Stomach (tissue), 9 donors: ENCODE data around the gene FNDC3B. TPM values are rescaled to one million over a fixed set of nuclear protein-coding genes. Genes with fewer than 3 reads are reported as not detected.
A peak's percentile ranks its signal among the peaks of the same experiment; 100 is the strongest.

Experiments
- DNase-seq, 2 donors: peaks; one replicate each; pipeline versions ENCODE4 v3.0.0 to v3.0.0-alpha.2; 2013 to 2019
- H3K27ac ChIP-seq, 5 donors: fragments of 200-600 bp in 4 of 5; sonication (generic) in 4 of 5; one replicate each; pipeline ENCODE4 v1.5.1; 2013 to 2019; ENCODE audit warnings: mild to moderate bottlenecking in 1 of 5, moderate library complexity in 1 of 5
- H3K27me3 ChIP-seq, 3 donors: fragments of 200-600 bp; sonication (generic); one replicate each; pipeline ENCODE4 v1.5.1; 2017 to 2019; ENCODE audit warnings: mixed run types in 1 of 3
- H3K36me3 ChIP-seq, 4 donors: fragments of 200-600 bp; sonication (generic); 1 replicate in 3 of 4; 2 replicates in 1 of 4; pipeline ENCODE4 v1.5.1; 2016 to 2019
- H3K4me1 ChIP-seq, 4 donors: fragments of 200-600 bp; sonication (generic); one replicate each; pipeline ENCODE4 v1.5.1; 2016 to 2019
- H3K4me3 ChIP-seq, 4 donors: fragments of 200-600 bp; sonication (generic) in 3 of 4; one replicate each; pipeline ENCODE4 v1.5.1; 2016 to 2019; ENCODE audit warnings: mild to moderate bottlenecking in 1 of 4
- H3K9me3 ChIP-seq, 4 donors: fragments of 200-600 bp; sonication (generic); one replicate each; pipeline ENCODE4 v1.5.1; 2016 to 2019
- EP300 ChIP-seq: sonication (generic); formaldehyde crosslinking; IDR thresholded peaks from one replicate; pipeline ENCODE4 v1.6.1; 2017; ENCODE audit warnings: antibody characterized with exemption
- POLR2A ChIP-seq, 4 donors: fragments of 450-650 bp; IDR thresholded peaks; one replicate each; pipeline ENCODE4 v1.6.1; 2016; ENCODE audit warnings: antibody characterized with exemption in 4 of 4, control low read depth in 2 of 4, mild to moderate bottlenecking in 1 of 4, moderate library complexity in 1 of 4
- POLR2AphosphoS5 ChIP-seq, 3 donors: sonication (generic); formaldehyde crosslinking; IDR thresholded peaks; one replicate each; pipeline ENCODE4 v1.6.1; 2016; ENCODE audit warnings: antibody characterized with exemption in 3 of 3
- WGBS, 5 donors: extraction: QIAGEN DNeasy Blood & Tissue Kit in 3 of 5; methylation state at CpG; one replicate each; pipeline versions ENCODE4 v1.1.5 to v1.1.7; 2013 to 2018; 5-methylcytosine and 5-hydroxymethylcytosine counted together
- intact Hi-C: fragments of 100-400 bp; cut with DNase I; formaldehyde crosslinking; loops from one replicate; pipeline ENCODE4 v1.15.1; 2023; ENCODE audit warnings: low total_unique reads
- polyA plus RNA-seq, 3 donors: library from polyadenylated mRNA; stranded (reverse); fragments of 200-250 nt; gene quantifications; one replicate each; pipeline ENCODE4 v1.2.3, GENCODE V29; 2013
- total RNA-seq, 5 donors: library from RNA; depleted of rRNA; stranded (reverse); fragments of >200 nt; gene quantifications; one replicate each; pipeline versions ENCODE4 v1.1.0 to v1.2.3, GENCODE V29; 2014 to 2016
- TF ChIP-seq, protein P1 (sequence below), 7 experiments: fragments of 450-650 bp in 4 of 7; fragments of 200-600 bp in 3 of 7; sonication (generic) in 3 of 7; IDR thresholded peaks; one replicate each; pipeline ENCODE4 v1.5.1; 2016 to 2019; ENCODE audit warnings: antibody characterized with exemption in 7 of 7, control low read depth in 2 of 7, mild to moderate bottlenecking in 1 of 7
- donor health status: healthy with polysubstance abuse.
- donor health status: Bipolar disorder and iron deficiency.
- donor health status: healthy.

FNDC3B gene
- total and polyA plus RNA-seq, 8 donors, result 6.0 to 229 (median 53.7) TPM

- Histone ChIP-seq H3K27ac (peak overlapping the region in 2 of 5 donors; percentile 57 to 64), H3K4me3 (no peak overlapping the region), H3K4me1 (peaks cover 11 to 82% (median 39%) of the 10 kb centered on the region in 4 donors), H3K27me3 (no peaks in the 10 kb centered on the region), H3K36me3 (peaks cover 0 to 5% (median 0%) of the 10 kb centered on the region in 4 donors), H3K9me3 (no peaks in the 10 kb centered on the region)
- intact Hi-C loops, result no loop called here
- no peak for DNase-seq
- WGBS, 5 donors, result 84 to 91% (median 88%) methylated on average over 8 of the region's 8 CpGs
- TF ChIP-seq POLR2A (IDR thresholded peaks at IDR 0.05), result no peak
Measured at GRCh38 chr3:172279974-172280373, 240.6 kb downstream of the FNDC3B start.

DNA sequence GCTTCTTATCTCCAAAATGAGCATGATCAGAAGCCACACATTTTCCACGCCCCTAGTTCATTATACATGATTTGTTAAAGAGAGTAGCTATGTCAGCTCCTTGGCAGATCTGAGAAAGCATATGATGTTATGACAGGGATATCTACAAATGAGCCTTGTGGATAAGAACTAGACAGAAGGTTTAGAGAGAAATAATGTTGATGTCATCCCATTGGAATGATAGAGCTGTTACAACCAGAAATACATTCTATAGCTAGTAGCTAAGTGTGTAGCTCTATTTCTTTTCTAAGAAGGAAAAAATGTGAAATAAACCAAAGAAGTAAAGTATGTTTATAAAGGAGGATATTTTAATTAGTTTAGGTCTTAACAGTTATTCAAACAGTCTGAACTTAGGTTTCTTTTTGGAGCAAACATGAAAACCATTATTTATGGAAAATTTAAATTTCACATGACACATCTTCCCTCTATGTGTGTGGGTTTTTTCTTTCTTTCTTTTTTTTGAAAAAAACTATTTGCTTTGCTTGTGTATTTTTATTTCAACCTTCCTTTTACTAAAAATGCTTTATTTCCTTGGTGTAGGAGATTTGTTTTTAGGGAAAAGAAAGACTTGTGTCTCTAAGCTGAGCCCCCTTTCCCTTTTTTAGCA, 241.2 kb downstream of the FNDC3B start:
- peak in 1 of 2 donors; percentile 76 for DNase-seq
- H3K9me3 ChIP-seq, result no peaks in the 10 kb centered on the region
- peak overlapping the region in 2 of 5 donors; percentile 57 to 64 for H3K27ac ChIP-seq
- WGBS, 5 donors, result 79 to 91% (median 85%) methylated on average over 1 of the region's 1 CpG
- no peak overlapping the region for H3K4me3 ChIP-seq
- H3K4me1 ChIP-seq, result peaks cover 11 to 78% (median 41%) of the 10 kb centered on the region in 4 donors
- H3K27me3 ChIP-seq, result no peaks in the 10 kb centered on the region
- H3K36me3 ChIP-seq, result peaks cover 0 to 5% (median 0%) of the 10 kb centered on the region in 4 donors
- intact Hi-C loops, result no loop called here
- no peak for TF ChIP-seq POLR2A (IDR thresholded peaks at IDR 0.05)
- TF ChIP-seq EP300, result no peak
- TF ChIP-seq POLR2AphosphoS5 (IDR thresholded peaks at IDR 0.05), result no peak
- TF ChIP-seq, protein P1, sequence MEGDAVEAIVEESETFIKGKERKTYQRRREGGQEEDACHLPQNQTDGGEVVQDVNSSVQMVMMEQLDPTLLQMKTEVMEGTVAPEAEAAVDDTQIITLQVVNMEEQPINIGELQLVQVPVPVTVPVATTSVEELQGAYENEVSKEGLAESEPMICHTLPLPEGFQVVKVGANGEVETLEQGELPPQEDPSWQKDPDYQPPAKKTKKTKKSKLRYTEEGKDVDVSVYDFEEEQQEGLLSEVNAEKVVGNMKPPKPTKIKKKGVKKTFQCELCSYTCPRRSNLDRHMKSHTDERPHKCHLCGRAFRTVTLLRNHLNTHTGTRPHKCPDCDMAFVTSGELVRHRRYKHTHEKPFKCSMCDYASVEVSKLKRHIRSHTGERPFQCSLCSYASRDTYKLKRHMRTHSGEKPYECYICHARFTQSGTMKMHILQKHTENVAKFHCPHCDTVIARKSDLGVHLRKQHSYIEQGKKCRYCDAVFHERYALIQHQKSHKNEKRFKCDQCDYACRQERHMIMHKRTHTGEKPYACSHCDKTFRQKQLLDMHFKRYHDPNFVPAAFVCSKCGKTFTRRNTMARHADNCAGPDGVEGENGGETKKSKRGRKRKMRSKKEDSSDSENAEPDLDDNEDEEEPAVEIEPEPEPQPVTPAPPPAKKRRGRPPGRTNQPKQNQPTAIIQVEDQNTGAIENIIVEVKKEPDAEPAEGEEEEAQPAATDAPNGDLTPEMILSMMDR (IDR thresholded peaks at IDR 0.05), result no peak

DNA sequence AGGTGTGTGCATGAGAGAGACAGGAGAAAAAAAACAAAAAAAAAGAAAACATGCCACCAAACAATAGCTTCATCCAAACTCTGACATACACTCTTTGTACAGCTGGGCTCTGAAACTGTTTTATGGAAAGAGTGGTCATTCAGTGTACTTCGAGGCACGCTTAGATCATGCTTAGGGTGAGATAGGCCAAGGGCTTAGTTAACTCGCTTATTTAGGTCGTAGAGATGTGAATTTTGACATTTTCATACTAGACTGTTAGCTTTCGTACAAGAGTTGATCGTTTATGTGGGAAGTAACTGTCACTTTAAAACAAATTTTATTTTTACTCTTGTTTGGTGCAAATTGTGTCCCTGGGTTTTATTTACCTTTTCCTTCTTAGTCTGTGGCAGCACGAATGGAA, 242.5 kb downstream of the FNDC3B start:
- no peaks in the 10 kb centered on the region for H3K27me3 ChIP-seq
- H3K4me1 ChIP-seq, result peaks cover 11 to 77% (median 45%) of the 10 kb centered on the region in 4 donors
- DNase-seq, result no peak
- H3K4me3 ChIP-seq, result no peak overlapping the region
- H3K9me3 ChIP-seq, result no peaks in the 10 kb centered on the region
- peak overlapping the region in 1 of 5 donors; percentile 24 for H3K27ac ChIP-seq
- intact Hi-C loops, result no loop called here
- H3K36me3 ChIP-seq, result peaks cover 0 to 18% (median 5%) of the 10 kb centered on the region in 4 donors
- 84 to 91% (median 90%) methylated on average over 7 of the region's 7 CpGs for WGBS, 5 donors
- no peak for TF ChIP-seq POLR2A (IDR thresholded peaks at IDR 0.05)
- no peak for TF ChIP-seq POLR2AphosphoS5 (IDR thresholded peaks at IDR 0.05)

GRCh38 chr3:172282850-172283249, 243.5 kb downstream of the FNDC3B start:
- intact Hi-C loops, result no loop called here
- H3K9me3 ChIP-seq, result no peaks in the 10 kb centered on the region

DNA sequence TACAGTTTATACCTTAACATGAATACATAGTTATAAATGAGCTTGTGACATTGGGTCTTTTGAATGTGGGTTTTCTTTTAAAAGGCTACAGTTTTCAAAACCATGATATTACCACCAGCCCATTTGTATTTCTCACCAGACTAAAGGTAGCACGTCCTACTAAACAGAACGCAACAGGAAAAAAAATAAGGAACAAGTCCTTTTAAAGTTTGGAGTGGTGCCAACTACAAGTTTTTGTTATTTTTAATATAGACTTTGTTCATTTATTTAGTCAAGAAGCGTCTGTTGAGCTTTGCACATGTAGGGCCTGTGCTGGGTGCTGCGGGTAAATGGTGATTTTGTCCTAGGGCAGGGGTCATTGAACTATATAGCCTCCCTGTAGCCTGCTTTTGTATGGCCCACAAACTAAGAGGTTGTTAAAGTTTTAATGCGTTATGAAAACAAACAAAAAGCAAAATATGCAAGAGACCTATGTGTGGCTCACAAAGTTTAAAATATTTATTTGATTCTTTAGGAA, 244.5 kb downstream of the FNDC3B start:
- 48 to 61% (median 55%) methylated on average over 5 of the region's 5 CpGs for WGBS, 5 donors
- Histone ChIP-seq H3K4me1 (peaks cover 11 to 77% (median 45%) of the 10 kb centered on the region in 4 donors), H3K4me3 (no peak overlapping the region), H3K27ac (peak overlapping the region in 1 of 5 donors; percentile 1), H3K9me3 (no peaks in the 10 kb centered on the region), H3K36me3 (peaks cover 4 to 38% (median 23%) of the 10 kb centered on the region in 4 donors), H3K27me3 (no peaks in the 10 kb centered on the region)
- intact Hi-C loops, result no loop called here
- TF ChIP-seq POLR2A (IDR thresholded peaks at IDR 0.05), result no peak
- no peak for TF ChIP-seq EP300
- no peak for TF ChIP-seq POLR2AphosphoS5 (IDR thresholded peaks at IDR 0.05)
- TF ChIP-seq, protein P1 (IDR thresholded peaks at IDR 0.05), result no peak
- no peak for DNase-seq

More at GRCh38 chr3:172282850-172283249, 243.5 kb downstream of the FNDC3B start:
- H3K27ac ChIP-seq, result peak overlapping the region in 1 of 5 donors; percentile 24
- H3K27me3 ChIP-seq, result no peaks in the 10 kb centered on the region
- H3K36me3 ChIP-seq, result peaks cover 4 to 28% (median 14%) of the 10 kb centered on the region in 4 donors
- no peak for TF ChIP-seq POLR2A (IDR thresholded peaks at IDR 0.05)
- no peak for TF ChIP-seq EP300
- TF ChIP-seq, protein P1 (IDR thresholded peaks at IDR 0.05), result no peak
- TF ChIP-seq POLR2AphosphoS5 (IDR thresholded peaks at IDR 0.05), result no peak
- H3K4me1 ChIP-seq, result peaks cover 11 to 77% (median 47%) of the 10 kb centered on the region in 4 donors
- WGBS, 5 donors, result 68 to 78% (median 73%) methylated on average over 3 of the region's 3 CpGs
- DNase-seq, result no peak
- H3K4me3 ChIP-seq, result no peak overlapping the region
